ENCODE measurements around the gene BMP6. TPM values are rescaled to one million over a fixed set of nuclear protein-coding genes. Genes with fewer than 3 reads are reported as not detected.

Gene BMP6
- total RNA-seq, 1 experiment from 2014 or later = not detected

DNA sequence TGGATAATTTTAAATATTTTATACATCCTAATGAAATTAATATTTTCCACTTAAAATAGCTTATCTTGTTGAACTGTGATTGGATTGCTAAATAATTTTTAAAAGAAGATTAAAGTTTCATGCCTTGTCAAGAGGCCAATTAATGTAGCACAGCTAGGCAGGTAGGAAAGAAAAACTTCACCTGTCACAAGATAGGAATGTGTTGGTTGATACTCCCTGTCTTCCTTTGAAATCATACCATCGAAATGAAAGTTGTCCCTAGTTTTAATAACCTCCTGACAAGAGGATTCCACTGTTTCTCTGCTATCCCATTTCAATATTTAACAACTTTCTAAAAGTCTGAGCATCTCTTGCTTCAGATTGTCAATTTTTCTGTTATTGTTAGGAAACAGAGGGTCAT is 80.8 kb downstream of the BMP6 start:
- TF ChIP-seq CTCF (conservative IDR thresholded peaks at IDR 0.05) (no peak), EZH2 (IDR thresholded peaks at IDR 0.05; ENCODE audit: low read depth) (no peak)
- H4K20me1 ChIP-seq (ENCODE audit: insufficient read depth) = no peaks in the 10 kb centered on the region
- H3K4me3 ChIP-seq = no peak overlapping the region
- no peaks in the 10 kb centered on the region for H3K27me3 ChIP-seq (ENCODE audit: insufficient read depth, low read depth)
- no peak for DNase-seq
- intact Hi-C loops (cut with micrococcal nuclease; ENCODE audit: unreplicated experiment) = no loop called here
- no peak overlapping the region for H2AFZ ChIP-seq
- no peaks in the 10 kb centered on the region for H3K9me2 ChIP-seq (ENCODE audit: insufficient read depth)
- H3K4me1 ChIP-seq (replicated peaks; ENCODE audit: insufficient read depth) = 0 out of 2 replicates have a peak, but pooled peaks cover 9% of the 10 kb centered on the region
- H3K27ac ChIP-seq = no peak overlapping the region
- H3K79me2 ChIP-seq (ENCODE audit: low read depth) = no peaks in the 10 kb centered on the region
- H3K4me2 ChIP-seq = peak overlapping the region; percentile 10; the same call in 1 of the 2 replicates
- H3K36me3 ChIP-seq (ENCODE audit: low read depth) = no peaks in the 10 kb centered on the region
- ChIA-PET CTCF (no interaction called here), POLR2A (ENCODE audit: unreplicated experiment) (no interaction called here)
- H3K9me3 ChIP-seq (ENCODE audit: insufficient read depth, low read depth) = no peaks in the 10 kb centered on the region
- H3F3A ChIP-seq (ENCODE audit: insufficient read depth, low read depth) = no peaks in the 10 kb centered on the region
- BruUV-seq (replicated peaks) = no TSS peak

DNA sequence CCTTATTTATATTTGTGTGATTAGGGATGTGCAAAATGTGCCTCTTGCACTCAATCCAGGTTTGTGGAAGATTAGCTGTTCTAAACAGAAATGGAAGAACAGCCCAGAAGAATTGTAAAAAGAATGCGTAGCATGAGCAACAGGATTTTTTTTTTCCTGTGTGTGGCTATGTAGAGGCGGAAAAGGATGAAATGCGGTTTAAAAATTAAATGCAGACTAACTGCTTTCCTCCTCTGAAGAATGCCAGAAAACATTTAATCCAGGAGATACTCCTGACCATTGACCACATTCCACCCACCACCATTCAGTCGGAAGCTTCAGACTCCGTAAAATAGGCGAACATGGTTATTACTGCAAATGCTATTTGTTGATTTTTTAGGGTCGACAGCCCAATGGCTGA is 83.4 kb downstream of the BMP6 start:
- no peaks in the 10 kb centered on the region for H3K79me2 ChIP-seq (ENCODE audit: low read depth)
- DNase-seq = no peak
- POLR2A ChIA-PET (ENCODE audit: unreplicated experiment) = no interaction called here
- H3K9me2 ChIP-seq (ENCODE audit: insufficient read depth) = no peaks in the 10 kb centered on the region
- H2AFZ ChIP-seq = no peak overlapping the region
- H3K27ac ChIP-seq = no peak overlapping the region
- no peaks in the 10 kb centered on the region for H4K20me1 ChIP-seq (ENCODE audit: insufficient read depth)
- H3K4me3 ChIP-seq = no peak overlapping the region
- H3K36me3 ChIP-seq (ENCODE audit: low read depth) = no peaks in the 10 kb centered on the region
- intact Hi-C loops (cut with micrococcal nuclease; ENCODE audit: unreplicated experiment) = no loop called here
- no peaks in the 10 kb centered on the region for H3K9me3 ChIP-seq (ENCODE audit: insufficient read depth, low read depth)
- H3F3A ChIP-seq (ENCODE audit: insufficient read depth, low read depth) = no peaks in the 10 kb centered on the region
- no peak overlapping the region for H3K4me2 ChIP-seq
- no TSS peak for BruUV-seq (replicated peaks)
- CTCF ChIA-PET = no interaction called here
- H3K4me1 ChIP-seq (replicated peaks; ENCODE audit: insufficient read depth) = 0 out of 2 replicates have a peak, but pooled peaks cover 9% of the 10 kb centered on the region
- no peak for TF ChIP-seq EZH2 (IDR thresholded peaks at IDR 0.05; ENCODE audit: low read depth)
- no peak for TF ChIP-seq CTCF (conservative IDR thresholded peaks at IDR 0.05)
- no peaks in the 10 kb centered on the region for H3K27me3 ChIP-seq (ENCODE audit: insufficient read depth, low read depth)

DNA sequence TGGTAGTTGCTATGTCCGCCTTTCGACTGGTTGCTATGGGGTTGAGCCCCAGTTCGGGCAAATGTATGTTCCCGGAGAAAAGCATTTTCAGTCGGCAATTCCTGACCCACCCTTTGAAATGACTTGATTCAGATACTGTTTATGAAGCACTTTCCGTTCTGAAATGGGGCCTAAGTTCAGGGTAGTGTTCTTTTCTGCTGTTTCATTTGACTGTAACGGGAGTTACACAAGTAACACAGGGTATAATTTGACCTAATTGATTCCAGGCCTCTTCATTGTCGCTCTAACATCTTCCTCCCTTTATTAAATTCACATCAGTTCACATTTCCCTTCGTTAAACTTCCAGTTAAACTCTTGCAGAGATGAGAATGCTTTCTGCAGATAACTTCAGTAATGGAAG is 85.5 kb downstream of the BMP6 start:
- Histone ChIP-seq H3K27ac (no peak overlapping the region), H3K36me3 (ENCODE audit: low read depth) (no peaks in the 10 kb centered on the region), H4K20me1 (ENCODE audit: insufficient read depth) (no peaks in the 10 kb centered on the region), H3K9me3 (ENCODE audit: insufficient read depth, low read depth) (no peaks in the 10 kb centered on the region), H3K4me3 (no peak overlapping the region), H3K9me2 (ENCODE audit: insufficient read depth) (no peaks in the 10 kb centered on the region), H3F3A (ENCODE audit: insufficient read depth, low read depth) (no peaks in the 10 kb centered on the region), H3K79me2 (ENCODE audit: low read depth) (no peaks in the 10 kb centered on the region), H3K4me1 (replicated peaks; ENCODE audit: insufficient read depth) (0 out of 2 replicates have a peak, but pooled peaks cover under 1% of the 10 kb centered on the region), H3K27me3 (ENCODE audit: insufficient read depth, low read depth) (no peaks in the 10 kb centered on the region), H3K4me2 (no peak overlapping the region), H2AFZ (no peak overlapping the region)
- TF ChIP-seq EZH2 (IDR thresholded peaks at IDR 0.05; ENCODE audit: low read depth) (no peak), CTCF (conservative IDR thresholded peaks at IDR 0.05) (no peak)
- POLR2A ChIA-PET (ENCODE audit: unreplicated experiment) = no interaction called here
- BruUV-seq (replicated peaks) = no TSS peak
- no peak for DNase-seq
- intact Hi-C loops (cut with micrococcal nuclease; ENCODE audit: unreplicated experiment) = no loop called here
- CTCF ChIA-PET = no interaction called here
